GM18870 (cell line): ENCODE data around the gene TEAD1.

Source experiments
- ATAC-seq: cut with Tn5 transposase; IDR thresholded peaks from one replicate; pipeline ENCODE4 v1.9.1; 2021; ENCODE audit warnings: moderate library complexity; ENCODE audit not compliant: unreplicated experiment

Gene TEAD1

GRCh38 chr11:12803086-12803826, 129.0 kb downstream of the TEAD1 start:
- no peak for ATAC-seq

- no peak for ATAC-seq
Observed at GRCh38 chr11:12806113-12806512, 131.9 kb downstream of the TEAD1 start.

GRCh38 chr11:12807621-12808020, 133.4 kb downstream of the TEAD1 start:
- ATAC-seq, result no peak

- ATAC-seq, result no peak
Observed at GRCh38 chr11:12808519-12808918, 134.3 kb downstream of the TEAD1 start.

- no peak for ATAC-seq
Observed at GRCh38 chr11:12809364-12809763, 135.1 kb downstream of the TEAD1 start.

- no peak for ATAC-seq
Observed at GRCh38 chr11:12809864-12810567, 135.8 kb downstream of the TEAD1 start.

GRCh38 chr11:12810568-12810894, 136.3 kb downstream of the TEAD1 start:
- no peak for ATAC-seq

- ATAC-seq, result no peak
Observed at GRCh38 chr11:12811861-12812260, 137.6 kb downstream of the TEAD1 start.

- no peak for ATAC-seq
Observed at GRCh38 chr11:12812849-12813248, 138.6 kb downstream of the TEAD1 start.

GRCh38 chr11:12813371-12814225, 139.4 kb downstream of the TEAD1 start:
- ATAC-seq, result no peak

- ATAC-seq, result no peak
Observed at GRCh38 chr11:12815129-12815480, 140.9 kb downstream of the TEAD1 start.

- ATAC-seq, result no peak
Observed at GRCh38 chr11:12815931-12816494, 141.8 kb downstream of the TEAD1 start.

GRCh38 chr11:12817681-12818332, 143.6 kb downstream of the TEAD1 start:
- no peak for ATAC-seq

- ATAC-seq, result no peak
Observed at GRCh38 chr11:12818333-12819015, 144.3 kb downstream of the TEAD1 start.

GRCh38 chr11:12822392-12823022, 148.3 kb downstream of the TEAD1 start:
- no peak for ATAC-seq

GRCh38 chr11:12824281-12825041, 150.2 kb downstream of the TEAD1 start:
- ATAC-seq, result no peak

GRCh38 chr11:12826441-12826840, 152.2 kb downstream of the TEAD1 start:
- ATAC-seq, result no peak

GRCh38 chr11:12827369-12827768, 153.1 kb downstream of the TEAD1 start:
- ATAC-seq, result no peak
